Measurements from ENCODE around the gene MAP3K20. TPM values are rescaled to one million over a fixed set of nuclear protein-coding genes. Genes with fewer than 3 reads are reported as not detected.

The MAP3K20 gene
- total and polyA plus RNA-seq, 2 donors (not counting 3 experiments of a cell fraction or from before 2014, with no cell fraction given) = 7.8 to 31.5 TPM

GRCh38 chr2:173231042-173231441 is 155.4 kb downstream of the MAP3K20 start:
- H3K4me1 ChIP-seq (ENCODE audit: control insufficient read depth, extremely low read depth, insufficient read depth, low read length) = no peaks in the 10 kb centered on the region
- peak; percentile 58 for DNase-seq (ENCODE audit: low read depth, low spot score)
- no peak overlapping the region for H3K4me2 ChIP-seq (ENCODE audit: insufficient read depth, low read length)
- POLR2A ChIA-PET = no interaction called here
- intact Hi-C loops (cut with micrococcal nuclease) = no loop called here
- no peaks in the 10 kb centered on the region for H3K79me2 ChIP-seq (ENCODE audit: control insufficient read depth, insufficient read depth, low read length)
- FAIRE-seq = peak; percentile 15
- BruUV-seq (replicated peaks) = no TSS peak
- H2AFZ ChIP-seq (ENCODE audit: low read depth, low read length) = no peak overlapping the region
- H3K36me3 ChIP-seq (ENCODE audit: control insufficient read depth in 2 of 2, extremely low read depth in 1 of 2, insufficient read depth in 2 of 2, low read length in 2 of 2) = no peaks in the 10 kb centered on the region
- no peak overlapping the region for H3K9ac ChIP-seq (replicated peaks; ENCODE audit: extremely low read depth, insufficient read depth, low read length)
- no peaks in the 10 kb centered on the region for H3K9me3 ChIP-seq (replicated peaks; ENCODE audit: control insufficient read depth, insufficient read depth, low read length)
- H3K27ac ChIP-seq (ENCODE audit: insufficient read depth, low read depth, low read length) = no peak overlapping the region
- H4K20me1 ChIP-seq (replicated peaks; ENCODE audit: control insufficient read depth, extremely low read depth, insufficient read depth, low read length) = no peaks in the 10 kb centered on the region
- CTCF ChIA-PET = interaction anchor here (0.7 to 1.2 kb wide), 4 partner anchors 11 to 171 kb away, joined by 3 to 5 read pairs (median 4); no protein-coding TSS in a partner anchor
- no peaks in the 10 kb centered on the region for H3K27me3 ChIP-seq (ENCODE audit: control insufficient read depth in 2 of 2, insufficient read depth in 2 of 2, low read length in 2 of 2)
- dilution Hi-C loops (cut with MboI; ENCODE audit: extremely low pct_ligation_motif_present, low sequenced_read_pairs) = no loop called here
- no peaks in the 10 kb centered on the region for H3K9me1 ChIP-seq (replicated peaks; ENCODE audit: control insufficient read depth, extremely low read depth, insufficient read depth, low read length)
- H3K4me3 ChIP-seq (replicated peaks in 1 of 3; ENCODE audit: insufficient read depth in 1 of 3, low read depth in 1 of 3, low read length in 3 of 3) = no peak overlapping the region
- no peak for TF ChIP-seq MYC (IDR thresholded peaks at IDR 0.05; ENCODE audit: low read depth, low read length)
- TF ChIP-seq POLR2A (IDR thresholded peaks at IDR 0.05; ENCODE audit: low read depth, low read length) = no peak
- TF ChIP-seq EZH2 (IDR thresholded peaks at IDR 0.05; ENCODE audit: borderline replicate concordance, low read depth, low read length, severe bottlenecking) = no peak
- TF ChIP-seq GATA2 (IDR thresholded peaks at IDR 0.05; ENCODE audit: insufficient read depth, insufficient read length, low read depth, low read length) = no peak
- no peak for TF ChIP-seq MAX (IDR thresholded peaks at IDR 0.05; ENCODE audit: insufficient read depth, insufficient read length)
- TF ChIP-seq JUN (IDR thresholded peaks at IDR 0.05; ENCODE audit: borderline replicate concordance, insufficient read depth, insufficient read length, low read depth) = no peak
- TF ChIP-seq FOS (IDR thresholded peaks at IDR 0.05; ENCODE audit: borderline replicate concordance, insufficient read depth, low read length) = no peak
- no peak for TF ChIP-seq POLR2AphosphoS5 (IDR thresholded peaks at IDR 0.05; ENCODE audit: insufficient read depth, low read depth, low read length)
- no peak for TF ChIP-seq CTCF (IDR thresholded peaks at IDR 0.05; ENCODE audit: extremely low read depth in 1 of 2, insufficient read depth in 1 of 2, low read depth in 1 of 2, low read length in 2 of 2)
